ENCODE measurements around the gene KIAA0232. TPM values are rescaled to one million over a fixed set of nuclear protein-coding genes. Genes with fewer than 3 reads are reported as not detected.

The KIAA0232 gene
- total and polyA plus RNA-seq, 9 of the 15 experiments (the other 6 are each of a cell fraction or from before 2014, with no cell fraction given) = 3.5 to 17.4 (median 13.0) TPM

DNA sequence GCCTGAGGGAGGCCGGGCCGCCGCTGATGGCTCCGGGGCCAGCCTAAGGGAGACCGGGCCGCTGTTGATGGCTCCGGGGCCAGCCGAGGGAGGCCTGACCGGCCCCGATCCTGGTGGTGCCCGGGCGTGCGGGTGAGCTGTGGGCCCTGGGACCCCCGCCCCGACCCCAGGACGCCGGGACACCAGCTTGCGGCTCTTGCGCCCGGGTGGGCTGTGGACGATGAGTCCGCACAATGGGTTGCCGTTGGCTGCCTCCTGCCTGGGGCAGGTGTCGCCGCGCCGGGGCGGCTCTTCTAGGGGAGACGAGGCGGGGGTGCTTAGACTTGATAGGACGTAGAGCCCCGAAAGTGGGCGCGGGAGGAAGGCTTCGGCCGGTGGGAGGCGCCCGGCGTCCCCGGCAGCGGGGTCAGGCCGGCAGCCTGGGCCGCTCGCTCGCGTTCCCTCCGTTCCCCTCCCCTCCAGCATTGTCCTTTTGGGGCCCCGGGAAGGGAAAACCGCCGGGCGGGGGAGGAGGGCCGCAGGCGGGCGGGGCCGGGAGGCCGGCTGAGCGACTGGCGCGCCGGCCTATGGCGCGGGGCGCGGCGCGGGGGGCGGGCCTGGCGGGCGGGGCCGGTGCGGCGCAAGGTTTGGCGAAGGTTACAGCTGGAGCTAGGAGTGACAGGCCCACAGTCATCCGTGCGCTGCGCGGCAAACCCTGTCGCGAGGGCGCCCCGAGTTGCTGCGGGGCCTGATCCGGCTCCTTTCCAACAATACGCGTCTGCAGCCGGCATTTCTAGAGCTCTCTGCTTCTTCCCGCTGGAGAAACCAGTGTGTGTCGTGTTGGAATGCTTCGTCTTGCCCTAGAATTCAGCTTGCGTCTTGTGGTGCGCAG is 819 bp downstream of the KIAA0232 start (continued):
- TF ChIP-seq, protein P1, sequence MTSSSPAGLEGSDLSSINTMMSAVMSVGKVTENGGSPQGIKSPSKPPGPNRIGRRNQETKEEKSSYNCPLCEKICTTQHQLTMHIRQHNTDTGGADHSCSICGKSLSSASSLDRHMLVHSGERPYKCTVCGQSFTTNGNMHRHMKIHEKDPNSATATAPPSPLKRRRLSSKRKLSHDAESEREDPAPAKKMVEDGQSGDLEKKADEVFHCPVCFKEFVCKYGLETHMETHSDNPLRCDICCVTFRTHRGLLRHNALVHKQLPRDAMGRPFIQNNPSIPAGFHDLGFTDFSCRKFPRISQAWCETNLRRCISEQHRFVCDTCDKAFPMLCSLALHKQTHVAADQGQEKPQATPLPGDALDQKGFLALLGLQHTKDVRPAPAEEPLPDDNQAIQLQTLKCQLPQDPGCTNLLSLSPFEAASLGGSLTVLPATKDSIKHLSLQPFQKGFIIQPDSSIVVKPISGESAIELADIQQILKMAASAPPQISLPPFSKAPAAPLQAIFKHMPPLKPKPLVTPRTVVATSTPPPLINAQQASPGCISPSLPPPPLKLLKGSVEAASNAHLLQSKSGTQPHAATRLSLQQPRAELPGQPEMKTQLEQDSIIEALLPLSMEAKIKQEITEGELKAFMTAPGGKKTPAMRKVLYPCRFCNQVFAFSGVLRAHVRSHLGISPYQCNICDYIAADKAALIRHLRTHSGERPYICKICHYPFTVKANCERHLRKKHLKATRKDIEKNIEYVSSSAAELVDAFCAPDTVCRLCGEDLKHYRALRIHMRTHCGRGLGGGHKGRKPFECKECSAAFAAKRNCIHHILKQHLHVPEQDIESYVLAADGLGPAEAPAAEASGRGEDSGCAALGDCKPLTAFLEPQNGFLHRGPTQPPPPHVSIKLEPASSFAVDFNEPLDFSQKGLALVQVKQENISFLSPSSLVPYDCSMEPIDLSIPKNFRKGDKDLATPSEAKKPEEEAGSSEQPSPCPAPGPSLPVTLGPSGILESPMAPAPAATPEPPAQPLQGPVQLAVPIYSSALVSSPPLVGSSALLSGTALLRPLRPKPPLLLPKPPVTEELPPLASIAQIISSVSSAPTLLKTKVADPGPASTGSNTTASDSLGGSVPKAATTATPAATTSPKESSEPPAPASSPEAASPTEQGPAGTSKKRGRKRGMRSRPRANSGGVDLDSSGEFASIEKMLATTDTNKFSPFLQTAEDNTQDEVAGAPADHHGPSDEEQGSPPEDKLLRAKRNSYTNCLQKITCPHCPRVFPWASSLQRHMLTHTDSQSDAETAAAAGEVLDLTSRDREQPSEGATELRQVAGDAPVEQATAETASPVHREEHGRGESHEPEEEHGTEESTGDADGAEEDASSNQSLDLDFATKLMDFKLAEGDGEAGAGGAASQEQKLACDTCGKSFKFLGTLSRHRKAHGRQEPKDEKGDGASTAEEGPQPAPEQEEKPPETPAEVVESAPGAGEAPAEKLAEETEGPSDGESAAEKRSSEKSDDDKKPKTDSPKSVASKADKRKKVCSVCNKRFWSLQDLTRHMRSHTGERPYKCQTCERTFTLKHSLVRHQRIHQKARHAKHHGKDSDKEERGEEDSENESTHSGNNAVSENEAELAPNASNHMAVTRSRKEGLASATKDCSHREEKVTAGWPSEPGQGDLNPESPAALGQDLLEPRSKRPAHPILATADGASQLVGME (CRISPR knock-in tag; IDR thresholded peaks at IDR 0.05) = no peak
- TF ChIP-seq MTF1 (CRISPR knock-in tag; IDR thresholded peaks at IDR 0.05; ENCODE audit: borderline replicate concordance) = no peak
- TF ChIP-seq MECOM (CRISPR knock-in tag; IDR thresholded peaks at IDR 0.05) = no peak
- TF ChIP-seq PTRF (tag; IDR thresholded peaks at IDR 0.05) = no peak
- peak; percentile 55 for TF ChIP-seq POLR2B (IDR thresholded peaks at IDR 0.05; ENCODE audit: low read depth, partially characterized antibody)
- 0 out of 2 replicates have a peak, but pooled peaks have one; percentile 56 for TF ChIP-seq ZNF124 (CRISPR knock-in tag; IDR thresholded peaks at IDR 0.05)
- TF ChIP-seq, protein P2, sequence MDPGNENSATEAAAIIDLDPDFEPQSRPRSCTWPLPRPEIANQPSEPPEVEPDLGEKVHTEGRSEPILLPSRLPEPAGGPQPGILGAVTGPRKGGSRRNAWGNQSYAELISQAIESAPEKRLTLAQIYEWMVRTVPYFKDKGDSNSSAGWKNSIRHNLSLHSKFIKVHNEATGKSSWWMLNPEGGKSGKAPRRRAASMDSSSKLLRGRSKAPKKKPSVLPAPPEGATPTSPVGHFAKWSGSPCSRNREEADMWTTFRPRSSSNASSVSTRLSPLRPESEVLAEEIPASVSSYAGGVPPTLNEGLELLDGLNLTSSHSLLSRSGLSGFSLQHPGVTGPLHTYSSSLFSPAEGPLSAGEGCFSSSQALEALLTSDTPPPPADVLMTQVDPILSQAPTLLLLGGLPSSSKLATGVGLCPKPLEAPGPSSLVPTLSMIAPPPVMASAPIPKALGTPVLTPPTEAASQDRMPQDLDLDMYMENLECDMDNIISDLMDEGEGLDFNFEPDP (CRISPR knock-in tag; IDR thresholded peaks at IDR 0.05) = no peak
- TF ChIP-seq EP400 (IDR thresholded peaks at IDR 0.05) = peak; percentile 51; the same call in 1 of the 2 replicates
- no peak for TF ChIP-seq NR2C2 (CRISPR knock-in tag; IDR thresholded peaks at IDR 0.05)
- no peak; the same call in 1 of the 2 replicates for TF ChIP-seq NR2C2 (tag; IDR thresholded peaks at IDR 0.05)
- TF ChIP-seq HIVEP1 (CRISPR knock-in tag; IDR thresholded peaks at IDR 0.05) = no peak
- no peak for TF ChIP-seq FOXK2 (conservative IDR thresholded peaks at IDR 0.05 in 1 of 2, IDR thresholded peaks at IDR 0.05 in 1 of 2; ENCODE audit: low read depth in 2 of 2)
- TF ChIP-seq RFX5 (IDR thresholded peaks at IDR 0.05; ENCODE audit: low read depth, low read length) = no peak
- no peak for TF ChIP-seq ZNF384 (IDR thresholded peaks at IDR 0.05; ENCODE audit: low read depth, low read length)
- TF ChIP-seq, protein P3, sequence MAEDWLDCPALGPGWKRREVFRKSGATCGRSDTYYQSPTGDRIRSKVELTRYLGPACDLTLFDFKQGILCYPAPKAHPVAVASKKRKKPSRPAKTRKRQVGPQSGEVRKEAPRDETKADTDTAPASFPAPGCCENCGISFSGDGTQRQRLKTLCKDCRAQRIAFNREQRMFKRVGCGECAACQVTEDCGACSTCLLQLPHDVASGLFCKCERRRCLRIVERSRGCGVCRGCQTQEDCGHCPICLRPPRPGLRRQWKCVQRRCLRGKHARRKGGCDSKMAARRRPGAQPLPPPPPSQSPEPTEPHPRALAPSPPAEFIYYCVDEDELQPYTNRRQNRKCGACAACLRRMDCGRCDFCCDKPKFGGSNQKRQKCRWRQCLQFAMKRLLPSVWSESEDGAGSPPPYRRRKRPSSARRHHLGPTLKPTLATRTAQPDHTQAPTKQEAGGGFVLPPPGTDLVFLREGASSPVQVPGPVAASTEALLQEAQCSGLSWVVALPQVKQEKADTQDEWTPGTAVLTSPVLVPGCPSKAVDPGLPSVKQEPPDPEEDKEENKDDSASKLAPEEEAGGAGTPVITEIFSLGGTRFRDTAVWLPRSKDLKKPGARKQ (CRISPR knock-in tag; IDR thresholded peaks at IDR 0.05) = no peak
- TF ChIP-seq, protein P4, sequence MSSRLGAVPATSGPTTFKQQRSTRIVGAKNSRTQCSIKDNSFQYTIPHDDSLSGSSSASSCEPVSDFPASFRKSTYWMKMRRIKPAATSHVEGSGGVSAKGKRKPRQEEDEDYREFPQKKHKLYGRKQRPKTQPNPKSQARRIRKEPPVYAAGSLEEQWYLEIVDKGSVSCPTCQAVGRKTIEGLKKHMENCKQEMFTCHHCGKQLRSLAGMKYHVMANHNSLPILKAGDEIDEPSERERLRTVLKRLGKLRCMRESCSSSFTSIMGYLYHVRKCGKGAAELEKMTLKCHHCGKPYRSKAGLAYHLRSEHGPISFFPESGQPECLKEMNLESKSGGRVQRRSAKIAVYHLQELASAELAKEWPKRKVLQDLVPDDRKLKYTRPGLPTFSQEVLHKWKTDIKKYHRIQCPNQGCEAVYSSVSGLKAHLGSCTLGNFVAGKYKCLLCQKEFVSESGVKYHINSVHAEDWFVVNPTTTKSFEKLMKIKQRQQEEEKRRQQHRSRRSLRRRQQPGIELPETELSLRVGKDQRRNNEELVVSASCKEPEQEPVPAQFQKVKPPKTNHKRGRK (tag; IDR thresholded peaks at IDR 0.05) = no peak

All from K562 (cell line).